Measurements from ENCODE around the gene KCNIP3.

- TF ChIP-seq TOX (CRISPR knock-in tag; IDR thresholded peaks at IDR 0.05; ENCODE audit: borderline replicate concordance): no peak
- TF ChIP-seq, protein P1, sequence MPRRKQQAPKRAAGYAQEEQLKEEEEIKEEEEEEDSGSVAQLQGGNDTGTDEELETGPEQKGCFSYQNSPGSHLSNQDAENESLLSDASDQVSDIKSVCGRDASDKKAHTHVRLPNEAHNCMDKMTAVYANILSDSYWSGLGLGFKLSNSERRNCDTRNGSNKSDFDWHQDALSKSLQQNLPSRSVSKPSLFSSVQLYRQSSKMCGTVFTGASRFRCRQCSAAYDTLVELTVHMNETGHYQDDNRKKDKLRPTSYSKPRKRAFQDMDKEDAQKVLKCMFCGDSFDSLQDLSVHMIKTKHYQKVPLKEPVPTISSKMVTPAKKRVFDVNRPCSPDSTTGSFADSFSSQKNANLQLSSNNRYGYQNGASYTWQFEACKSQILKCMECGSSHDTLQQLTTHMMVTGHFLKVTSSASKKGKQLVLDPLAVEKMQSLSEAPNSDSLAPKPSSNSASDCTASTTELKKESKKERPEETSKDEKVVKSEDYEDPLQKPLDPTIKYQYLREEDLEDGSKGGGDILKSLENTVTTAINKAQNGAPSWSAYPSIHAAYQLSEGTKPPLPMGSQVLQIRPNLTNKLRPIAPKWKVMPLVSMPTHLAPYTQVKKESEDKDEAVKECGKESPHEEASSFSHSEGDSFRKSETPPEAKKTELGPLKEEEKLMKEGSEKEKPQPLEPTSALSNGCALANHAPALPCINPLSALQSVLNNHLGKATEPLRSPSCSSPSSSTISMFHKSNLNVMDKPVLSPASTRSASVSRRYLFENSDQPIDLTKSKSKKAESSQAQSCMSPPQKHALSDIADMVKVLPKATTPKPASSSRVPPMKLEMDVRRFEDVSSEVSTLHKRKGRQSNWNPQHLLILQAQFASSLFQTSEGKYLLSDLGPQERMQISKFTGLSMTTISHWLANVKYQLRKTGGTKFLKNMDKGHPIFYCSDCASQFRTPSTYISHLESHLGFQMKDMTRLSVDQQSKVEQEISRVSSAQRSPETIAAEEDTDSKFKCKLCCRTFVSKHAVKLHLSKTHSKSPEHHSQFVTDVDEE (CRISPR knock-in tag; IDR thresholded peaks at IDR 0.05): no peak
Measured at GRCh38 chr2:95333888-95334338, 36.8 kb downstream of the KCNIP3 start.
